A549 (cell line): ENCODE measurements around the gene ZNRD2. TPM values are rescaled to one million over a fixed set of nuclear protein-coding genes. Genes with fewer than 3 reads are reported as not detected.

Experiments
- ATAC-seq, 2 experiments: fragments of 200-7000 bp in 1 of 2; fragments of >200 bp in 1 of 2; cut with Nextera tagmentation in 1 of 2; cut with Tn5 transposase in 1 of 2; 3 replicates each; pipeline versions ENCODE4 v1.8.0 to v1.9.1; 2018 to 2020; ENCODE audit warnings: mild to moderate bottlenecking in 1 of 2, moderate library complexity in 1 of 2
- CTCF ChIA-PET: fragments of 300-600 bp; sonication (Branson Sonifier 250); formaldehyde crosslinking; extraction: SDS; loops from one replicate; lab custom pipeline; 2021; ENCODE audit warnings: antibody characterized with exemption, inconsistent platforms; lab: Yijun Ruan, JAX
- POLR2A ChIA-PET: fragments of 350-600 bp; formaldehyde crosslinking; extraction: SDS; loops from one replicate; lab custom pipeline; 2021; ENCODE audit warnings: antibody characterized with exemption, inconsistent platforms; lab: Yijun Ruan, JAX
- DNase-seq, 2 experiments: peaks; one replicate each; pipeline versions ENCODE4 v3.0.0 to v3.0.0-alpha.2; 2011 to 2016; ENCODE audit warnings: low read depth in 1 of 2, low spot score in 1 of 2
- FAIRE-seq: peaks from 2 replicates; lab custom pipeline; 2011; peaks lifted over from hg19 to GRCh38; lab: Jason Lieb, UNC
- H3K27ac ChIP-seq, 2 experiments: fragments of >200 bp; sonication (Bioruptor Twin); formaldehyde crosslinking; 3 replicates each; pipeline ENCODE4 v1.5.1; 2016 to 2017
- H3K4me1 ChIP-seq: fragments of >200 bp; sonication (Bioruptor Twin); formaldehyde crosslinking; 3 replicates; pipeline ENCODE4 v1.6.1; 2016
- H3K4me2 ChIP-seq: fragments of >200 bp; sonication (Bioruptor Twin); formaldehyde crosslinking; 3 replicates; pipeline ENCODE4 v1.6.1; 2016
- H3K4me3 ChIP-seq: fragments of >200 bp; sonication (Bioruptor Twin); formaldehyde crosslinking; 3 replicates; pipeline ENCODE4 v1.5.1; 2016
- H3K9me3 ChIP-seq: fragments of >200 bp; sonication (Bioruptor Twin); formaldehyde crosslinking; 3 replicates; pipeline ENCODE4 v1.6.1; 2016
- BHLHE40 ChIP-seq: IDR thresholded peaks from 2 replicates; pipeline ENCODE4 v1.6.1; 2012; ENCODE audit warnings: low read depth, low read length, inconsistent platforms
- CBX2 ChIP-seq: fragments of 200-600 bp; sonication (generic); IDR thresholded peaks from 2 replicates; pipeline ENCODE4 v1.6.1; 2016; ENCODE audit warnings: low read depth, mild to moderate bottlenecking, borderline replicate concordance
- EHF ChIP-seq: fragments of 250-450 bp; sonication (Bioruptor Pico); IDR thresholded peaks from 2 replicates; pipeline ENCODE4 v1.5.0; 2020; ENCODE audit warnings: mild to moderate bottlenecking
- FOSB ChIP-seq: fragments of 250-450 bp; sonication (Bioruptor Pico); IDR thresholded peaks from 2 replicates; pipeline ENCODE4 v1.5.0; 2020; ENCODE audit warnings: mild to moderate bottlenecking, moderate library complexity
- FOSL2 ChIP-seq, 2 experiments: fragments of 450-650 bp in 1 of 2; fragments of >200 bp in 1 of 2; sonication (Bioruptor Twin) in 1 of 2; formaldehyde crosslinking; IDR thresholded peaks; 2 replicates each; pipeline versions ENCODE4 v1.5.0 to v1.6.1; 2016 to 2020; ENCODE audit warnings: mild to moderate bottlenecking in 1 of 2, moderate library complexity in 1 of 2
- FOXS1 ChIP-seq: fragments of 250-450 bp; sonication (Bioruptor Pico); IDR thresholded peaks from 2 replicates; pipeline ENCODE4 v1.5.0; 2020; ENCODE audit warnings: mild to moderate bottlenecking, moderate library complexity
- HOXB5 ChIP-seq: fragments of 250-450 bp; sonication (Bioruptor Pico); IDR thresholded peaks from 2 replicates; pipeline ENCODE4 v1.5.0; 2020; ENCODE audit warnings: mild to moderate bottlenecking, moderate library complexity
- KDM1A ChIP-seq: fragments of 200-600 bp; sonication (generic); IDR thresholded peaks from 2 replicates; pipeline ENCODE4 v1.6.1; 2016; ENCODE audit warnings: low read depth, mild to moderate bottlenecking
- KDM5A ChIP-seq: fragments of 200-600 bp; sonication (generic); IDR thresholded peaks from 2 replicates; pipeline ENCODE4 v1.6.1; 2016; ENCODE audit warnings: antibody characterized with exemption, mild to moderate bottlenecking
- NFE2L2 ChIP-seq: fragments of 150-350 bp; conservative IDR thresholded peaks from 2 replicates; pipeline ENCODE4 v1.6.1; 2014; ENCODE audit warnings: low read length
- NR3C1 ChIP-seq: fragments of >200 bp; sonication (Bioruptor Twin); formaldehyde crosslinking; IDR thresholded peaks from 3 replicates; pipeline ENCODE4 v1.6.1; 2017
- RAD21 ChIP-seq, 2 experiments: fragments of >200 bp in 1 of 2; sonication (Bioruptor Twin) in 1 of 2; formaldehyde crosslinking in 1 of 2; IDR thresholded peaks in 1 of 2; conservative IDR thresholded peaks in 1 of 2; 2 replicates in 1 of 2; 3 replicates in 1 of 2; pipeline ENCODE4 v1.6.1; 2012 to 2018; ENCODE audit warnings: inconsistent platforms in 1 of 2
- RARB ChIP-seq: fragments of 250-450 bp; sonication (Bioruptor Pico); IDR thresholded peaks from 2 replicates; pipeline ENCODE4 v1.8.0; 2021; ENCODE audit warnings: mild to moderate bottlenecking, moderate library complexity
- RCOR1 ChIP-seq: fragments of 150-350 bp; IDR thresholded peaks from 2 replicates; pipeline ENCODE4 v1.6.1; 2014; ENCODE audit warnings: antibody characterized with exemption, low read length, low read depth
- SMC3 ChIP-seq: fragments of >200 bp; sonication (Bioruptor Twin); formaldehyde crosslinking; IDR thresholded peaks from 3 replicates; pipeline ENCODE4 v1.6.1; 2018; ENCODE audit warnings: inconsistent platforms
- SREBF2 ChIP-seq: fragments of 450-650 bp; IDR thresholded peaks from 2 replicates; pipeline ENCODE4 v1.6.1; 2014; ENCODE audit warnings: mild to moderate bottlenecking, moderate library complexity
- TFCP2L1 ChIP-seq: fragments of 250-450 bp; sonication (Bioruptor Pico); IDR thresholded peaks from 2 replicates; pipeline ENCODE4 v1.5.0; 2021; ENCODE audit warnings: mild to moderate bottlenecking
- TP53 ChIP-seq: fragments of 250-450 bp; sonication (Bioruptor Pico); IDR thresholded peaks from 2 replicates; pipeline ENCODE4 v1.5.0; 2021; ENCODE audit warnings: mild to moderate bottlenecking, moderate library complexity
- ZC3H11A ChIP-seq: fragments of 450-650 bp; IDR thresholded peaks from 2 replicates; pipeline ENCODE4 v1.6.1; 2014; ENCODE audit warnings: antibody characterized with exemption, mild to moderate bottlenecking
- ZNF302 ChIP-seq: fragments of 250-450 bp; sonication (Bioruptor Pico); IDR thresholded peaks from 2 replicates; pipeline ENCODE4 v1.9.0; 2021; ENCODE audit warnings: inconsistent platforms, mild to moderate bottlenecking, moderate library complexity
- WGBS: methylation state at CpG from one replicate; pipeline ENCODE4 v1.1.6; 2017; ENCODE audit errors: missing lambda C conversion rate; 5-methylcytosine and 5-hydroxymethylcytosine counted together
- polyA plus RNA-seq, 4 experiments: library from polyadenylated mRNA; depleted of rRNA in 3 of 4; stranded (reverse); fragments of >200 nt; fragmentation: RNase III in 1 of 4; extraction: RNeasy Plus Mini Kit Qiagen cat#74134 plus additional on column Dnase treatment in 1 of 4; gene quantifications; 2 replicates in 3 of 4; 3 replicates in 1 of 4; pipeline ENCODE4 v1.2.3, GENCODE V29; 2011 to 2017
- TF ChIP-seq, protein P1 (sequence below): fragments of >200 bp; sonication (Bioruptor Twin); formaldehyde crosslinking; IDR thresholded peaks from 3 replicates; pipeline ENCODE4 v1.5.1; 2016
- TF ChIP-seq, protein P2 (sequence below): fragments of 150-350 bp; IDR thresholded peaks from 2 replicates; pipeline ENCODE4 v1.6.1; 2014; ENCODE audit warnings: low read depth, mild to moderate bottlenecking, low read length
- TF ChIP-seq, protein P3 (sequence below): fragments of >200 bp; sonication (Bioruptor Twin); formaldehyde crosslinking; IDR thresholded peaks from 3 replicates; pipeline ENCODE4 v1.6.1; 2016

Gene ZNRD2
- polyA plus RNA-seq, 2 of the 4 experiments (the other 2 are of a cell fraction), result 28.2 to 66.1 TPM

DNA sequence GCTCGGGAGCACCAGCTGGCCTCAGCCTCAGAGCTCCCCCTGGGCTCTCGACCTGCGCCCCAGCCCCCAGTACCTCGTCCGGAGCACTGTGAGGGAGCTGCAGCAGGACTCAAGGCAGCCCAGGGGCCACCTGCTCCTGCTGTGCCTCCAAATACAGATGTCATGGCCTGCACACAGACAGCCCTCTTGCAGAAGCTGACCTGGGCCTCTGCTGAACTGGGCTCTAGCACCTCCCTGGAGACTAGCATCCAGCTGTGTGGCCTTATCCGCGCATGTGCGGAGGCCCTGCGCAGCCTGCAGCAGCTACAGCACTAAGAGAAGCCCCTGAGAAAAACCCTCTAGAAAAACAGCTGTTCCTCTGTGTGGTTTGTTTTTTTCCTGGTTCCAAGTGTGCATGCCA, 1.1 kb downstream of the ZNRD2 start:
- no peak for DNase-seq
- no peak for FAIRE-seq
- ATAC-seq, result no peak
- 80% methylated on average over 9 of the region's 9 CpGs for WGBS
- ChIA-PET POLR2A (interaction anchor here (0.6 to 3.6 kb wide), 5 partner anchors 11 to 92 kb away, joined by 5 to 51 read pairs (median 7); partner anchors contain the start of genes LTBP3 and RELA), CTCF (interaction anchor here (0.6 to 16.3 kb wide), 20 partner anchors 10 to 451 kb away, joined by 3 to 393 read pairs (median 6); partner anchors contain the start of genes KCNK7, LTBP3, MAP3K11 and MUS81)
- Histone ChIP-seq H3K4me1 (peaks cover 48% of the 10 kb centered on the region), H3K4me3 (peak overlapping the region; percentile 81), H3K4me2 (peak overlapping the region; percentile 97), H3K27ac (peak overlapping the region; percentile 80 to 98; a peak in 4 of 6 replicates), H3K9me3 (no peaks in the 10 kb centered on the region)
- no peak for TF ChIP-seq ZNF302 (CRISPR knock-in tag)
- TF ChIP-seq, protein P1, sequence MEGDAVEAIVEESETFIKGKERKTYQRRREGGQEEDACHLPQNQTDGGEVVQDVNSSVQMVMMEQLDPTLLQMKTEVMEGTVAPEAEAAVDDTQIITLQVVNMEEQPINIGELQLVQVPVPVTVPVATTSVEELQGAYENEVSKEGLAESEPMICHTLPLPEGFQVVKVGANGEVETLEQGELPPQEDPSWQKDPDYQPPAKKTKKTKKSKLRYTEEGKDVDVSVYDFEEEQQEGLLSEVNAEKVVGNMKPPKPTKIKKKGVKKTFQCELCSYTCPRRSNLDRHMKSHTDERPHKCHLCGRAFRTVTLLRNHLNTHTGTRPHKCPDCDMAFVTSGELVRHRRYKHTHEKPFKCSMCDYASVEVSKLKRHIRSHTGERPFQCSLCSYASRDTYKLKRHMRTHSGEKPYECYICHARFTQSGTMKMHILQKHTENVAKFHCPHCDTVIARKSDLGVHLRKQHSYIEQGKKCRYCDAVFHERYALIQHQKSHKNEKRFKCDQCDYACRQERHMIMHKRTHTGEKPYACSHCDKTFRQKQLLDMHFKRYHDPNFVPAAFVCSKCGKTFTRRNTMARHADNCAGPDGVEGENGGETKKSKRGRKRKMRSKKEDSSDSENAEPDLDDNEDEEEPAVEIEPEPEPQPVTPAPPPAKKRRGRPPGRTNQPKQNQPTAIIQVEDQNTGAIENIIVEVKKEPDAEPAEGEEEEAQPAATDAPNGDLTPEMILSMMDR, result no peak
- no peak for TF ChIP-seq TP53 (CRISPR knock-in tag)
- no peak for TF ChIP-seq FOSB
- no peak for TF ChIP-seq EHF (CRISPR knock-in tag)
- TF ChIP-seq SREBF2, result no peak
- TF ChIP-seq, protein P2, sequence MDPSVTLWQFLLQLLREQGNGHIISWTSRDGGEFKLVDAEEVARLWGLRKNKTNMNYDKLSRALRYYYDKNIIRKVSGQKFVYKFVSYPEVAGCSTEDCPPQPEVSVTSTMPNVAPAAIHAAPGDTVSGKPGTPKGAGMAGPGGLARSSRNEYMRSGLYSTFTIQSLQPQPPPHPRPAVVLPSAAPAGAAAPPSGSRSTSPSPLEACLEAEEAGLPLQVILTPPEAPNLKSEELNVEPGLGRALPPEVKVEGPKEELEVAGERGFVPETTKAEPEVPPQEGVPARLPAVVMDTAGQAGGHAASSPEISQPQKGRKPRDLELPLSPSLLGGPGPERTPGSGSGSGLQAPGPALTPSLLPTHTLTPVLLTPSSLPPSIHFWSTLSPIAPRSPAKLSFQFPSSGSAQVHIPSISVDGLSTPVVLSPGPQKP, result no peak
- TF ChIP-seq BHLHE40, result no peak
- TF ChIP-seq KDM5A, result no peak
- TF ChIP-seq FOXS1, result no peak
- no peak for TF ChIP-seq TFCP2L1 (CRISPR knock-in tag)
- TF ChIP-seq NFE2L2, result no peak
- no peak for TF ChIP-seq CBX2
- no peak for TF ChIP-seq FOSL2 (IDR thresholded peaks at IDR 0.05)
- no peak for TF ChIP-seq FOSL2 (CRISPR knock-in tag; IDR thresholded peaks at IDR 0.05)
- TF ChIP-seq, protein P3, sequence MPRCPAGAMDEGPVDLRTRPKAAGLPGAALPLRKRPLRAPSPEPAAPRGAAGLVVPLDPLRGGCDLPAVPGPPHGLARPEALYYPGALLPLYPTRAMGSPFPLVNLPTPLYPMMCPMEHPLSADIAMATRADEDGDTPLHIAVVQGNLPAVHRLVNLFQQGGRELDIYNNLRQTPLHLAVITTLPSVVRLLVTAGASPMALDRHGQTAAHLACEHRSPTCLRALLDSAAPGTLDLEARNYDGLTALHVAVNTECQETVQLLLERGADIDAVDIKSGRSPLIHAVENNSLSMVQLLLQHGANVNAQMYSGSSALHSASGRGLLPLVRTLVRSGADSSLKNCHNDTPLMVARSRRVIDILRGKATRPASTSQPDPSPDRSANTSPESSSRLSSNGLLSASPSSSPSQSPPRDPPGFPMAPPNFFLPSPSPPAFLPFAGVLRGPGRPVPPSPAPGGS, result no peak
- TF ChIP-seq RCOR1, result no peak
- no peak for TF ChIP-seq ZC3H11A
- no peak for TF ChIP-seq KDM1A
- TF ChIP-seq NR3C1, result no peak
- TF ChIP-seq, all 56 proteins: peak for 0

DNA sequence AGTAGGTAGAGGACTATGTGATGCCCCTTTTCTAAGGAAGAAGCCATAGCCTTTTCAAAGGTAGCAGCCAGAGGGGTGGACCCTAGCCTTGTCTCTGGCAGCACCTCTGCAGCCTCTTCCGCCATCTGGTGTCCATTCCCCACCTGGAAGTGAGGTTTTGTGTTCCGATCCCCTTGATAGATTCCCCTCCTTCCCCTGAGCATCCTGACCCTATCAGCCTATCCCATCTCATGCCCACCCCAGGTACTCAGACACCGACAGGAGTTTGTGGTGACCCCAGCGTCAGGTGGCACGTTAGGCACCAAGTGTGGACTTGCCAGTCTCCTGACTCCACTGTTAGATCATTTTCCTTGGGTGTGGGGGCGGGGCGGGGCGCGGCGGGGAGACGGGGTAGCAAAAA, 1.7 kb downstream of the ZNRD2 start:
- H3K4me1 ChIP-seq, result peaks cover 53% of the 10 kb centered on the region
- ChIA-PET POLR2A (interaction anchor here (1.1 to 3.6 kb wide), 6 partner anchors 12 to 72 kb away, joined by 3 to 51 read pairs (median 6); partner anchors contain the start of genes LTBP3, PCNX3 and SCYL1), CTCF (interaction anchor here (0.6 to 16.3 kb wide), 22 partner anchors 10 to 450 kb away, joined by 3 to 393 read pairs (median 6); partner anchors contain the start of genes KCNK7, LTBP3, MAP3K11 and MUS81)
- peak overlapping the region; percentile 80 to 98 for H3K27ac ChIP-seq
- peak overlapping the region; percentile 81 for H3K4me3 ChIP-seq
- WGBS, result 4% methylated on average over 11 of the region's 11 CpGs
- TF ChIP-seq RAD21 (conservative IDR thresholded peaks at IDR 0.05 in 1 of 2, IDR thresholded peaks at IDR 0.05 in 1 of 2) (peak; percentile 69 to 76), RARB (CRISPR knock-in tag) (no peak), TFCP2L1 (CRISPR knock-in tag) (no peak), SMC3 (peak; percentile 62), HOXB5 (CRISPR knock-in tag) (no peak), TP53 (CRISPR knock-in tag) (no peak)
- TF ChIP-seq, protein P1, result peak; percentile 56
- DNase-seq (peak; percentile 79 to 84), FAIRE-seq (no peak), ATAC-seq (peak in 1 of 2 experiments; percentile 13; a peak in 3 of 6 replicates)
- peak overlapping the region; percentile 97 for H3K4me2 ChIP-seq
- H3K9me3 ChIP-seq, result no peaks in the 10 kb centered on the region
